GM23338 (cell line): ENCODE data around the gene XPNPEP1.

Experiments
- CREB1 ChIP-seq: fragments of 250-450 bp; sonication (Bioruptor Pico); IDR thresholded peaks from 2 replicates; pipeline ENCODE4 v1.5.0; 2020; ENCODE audit warnings: low read depth, mild to moderate bottlenecking, moderate library complexity
- CTCF ChIP-seq, 2 experiments: fragments of 200-600 bp in 1 of 2; sonication (generic) in 1 of 2; conservative IDR thresholded peaks; 2 replicates each; pipeline versions ENCODE4 v1.5.1 to v1.6.1; 2016 to 2017; ENCODE audit warnings: antibody characterized with exemption in 2 of 2, low read depth in 2 of 2, mild to moderate bottlenecking in 2 of 2, moderate library complexity in 1 of 2
- EZH2 ChIP-seq: fragments of 200-600 bp; sonication (generic); IDR thresholded peaks from one replicate; pipeline ENCODE4 v1.8.0; 2017; ENCODE audit warnings: antibody characterized with exemption, mild to moderate bottlenecking, low read depth; ENCODE audit not compliant: unreplicated experiment
- EZH2phosphoT487 ChIP-seq: fragments of 200-600 bp; sonication (generic); IDR thresholded peaks from one replicate; pipeline ENCODE4 v1.8.1; 2018; ENCODE audit warnings: antibody characterized with exemption; ENCODE audit not compliant: unreplicated experiment
- JUNB ChIP-seq: IDR thresholded peaks from one replicate; pipeline ENCODE4 v1.6.1; 2016; ENCODE audit warnings: antibody characterized with exemption; ENCODE audit not compliant: unreplicated experiment
- NANOG ChIP-seq: IDR thresholded peaks from 2 replicates; pipeline ENCODE4 v1.6.1; 2016; ENCODE audit warnings: antibody characterized with exemption, borderline replicate concordance
- POLR2AphosphoS5 ChIP-seq: IDR thresholded peaks from 2 replicates; pipeline ENCODE4 v1.6.1; 2016; ENCODE audit warnings: antibody characterized with exemption, low read depth
- TF ChIP-seq, protein P1 (sequence below): IDR thresholded peaks from one replicate; pipeline ENCODE4 v1.6.1; 2018; ENCODE audit warnings: antibody characterized with exemption; ENCODE audit not compliant: unreplicated experiment

DNA sequence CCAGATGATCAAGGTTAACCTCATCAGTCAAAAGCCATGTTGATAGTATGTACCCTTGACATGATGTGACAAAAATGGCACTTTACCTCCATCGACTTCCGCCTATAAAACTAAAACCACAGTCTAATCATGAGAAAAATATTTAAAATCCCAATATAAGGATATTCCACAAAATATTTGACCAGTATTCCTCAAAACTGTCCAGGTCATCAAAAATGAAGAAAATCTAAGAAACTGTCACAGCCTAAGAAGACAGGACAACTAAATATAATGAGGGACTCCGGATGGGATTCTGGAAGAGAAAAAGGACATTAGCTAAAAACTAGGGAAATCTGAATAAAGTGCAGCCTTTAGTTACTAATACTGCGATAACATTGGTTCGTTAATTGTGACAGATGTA is 67.6 kb downstream of the XPNPEP1 start:
- no peak for TF ChIP-seq CTCF (conservative IDR thresholded peaks at IDR 0.05; ENCODE audit: low read depth in 2 of 2)
- no peak for TF ChIP-seq POLR2AphosphoS5
- TF ChIP-seq CREB1 (CRISPR knock-in tag) = no peak
- TF ChIP-seq, protein P1, sequence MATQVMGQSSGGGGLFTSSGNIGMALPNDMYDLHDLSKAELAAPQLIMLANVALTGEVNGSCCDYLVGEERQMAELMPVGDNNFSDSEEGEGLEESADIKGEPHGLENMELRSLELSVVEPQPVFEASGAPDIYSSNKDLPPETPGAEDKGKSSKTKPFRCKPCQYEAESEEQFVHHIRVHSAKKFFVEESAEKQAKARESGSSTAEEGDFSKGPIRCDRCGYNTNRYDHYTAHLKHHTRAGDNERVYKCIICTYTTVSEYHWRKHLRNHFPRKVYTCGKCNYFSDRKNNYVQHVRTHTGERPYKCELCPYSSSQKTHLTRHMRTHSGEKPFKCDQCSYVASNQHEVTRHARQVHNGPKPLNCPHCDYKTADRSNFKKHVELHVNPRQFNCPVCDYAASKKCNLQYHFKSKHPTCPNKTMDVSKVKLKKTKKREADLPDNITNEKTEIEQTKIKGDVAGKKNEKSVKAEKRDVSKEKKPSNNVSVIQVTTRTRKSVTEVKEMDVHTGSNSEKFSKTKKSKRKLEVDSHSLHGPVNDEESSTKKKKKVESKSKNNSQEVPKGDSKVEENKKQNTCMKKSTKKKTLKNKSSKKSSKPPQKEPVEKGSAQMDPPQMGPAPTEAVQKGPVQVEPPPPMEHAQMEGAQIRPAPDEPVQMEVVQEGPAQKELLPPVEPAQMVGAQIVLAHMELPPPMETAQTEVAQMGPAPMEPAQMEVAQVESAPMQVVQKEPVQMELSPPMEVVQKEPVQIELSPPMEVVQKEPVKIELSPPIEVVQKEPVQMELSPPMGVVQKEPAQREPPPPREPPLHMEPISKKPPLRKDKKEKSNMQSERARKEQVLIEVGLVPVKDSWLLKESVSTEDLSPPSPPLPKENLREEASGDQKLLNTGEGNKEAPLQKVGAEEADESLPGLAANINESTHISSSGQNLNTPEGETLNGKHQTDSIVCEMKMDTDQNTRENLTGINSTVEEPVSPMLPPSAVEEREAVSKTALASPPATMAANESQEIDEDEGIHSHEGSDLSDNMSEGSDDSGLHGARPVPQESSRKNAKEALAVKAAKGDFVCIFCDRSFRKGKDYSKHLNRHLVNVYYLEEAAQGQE = no peak
- TF ChIP-seq NANOG = no peak
- TF ChIP-seq EZH2 = no peak
- TF ChIP-seq EZH2phosphoT487 = no peak
- no peak for TF ChIP-seq JUNB
